Measurements from ENCODE around the gene RABAC1.
"Not testable (repeated sequence)": the region's sequence is repeated elsewhere in the genome, so short reads cannot be mapped to it uniquely, and the experiment has no call there.

GRCh38 chr19:41914424-41914834 lies 44.7 kb downstream of the RABAC1 start:
- TF ChIP-seq POLR2A, POLR2AphosphoS5 (IDR thresholded peaks at IDR 0.05; ENCODE audit: low read depth, low read length): not testable (repeated sequence)
